GM12878 (cell line): ENCODE data around the gene ANKRD13D. TPM values are rescaled to one million over a fixed set of nuclear protein-coding genes. Genes with fewer than 3 reads are reported as not detected.

ENCODE experiments used
- E4F1 ChIP-seq: fragments of 450-650 bp; IDR thresholded peaks from 2 replicates; pipeline ENCODE4 v1.6.1; 2018; ENCODE audit warnings: borderline replicate concordance, mild to moderate bottlenecking; ENCODE audit not compliant: partially characterized antibody
- EED ChIP-seq: sonication (generic); IDR thresholded peaks from 2 replicates; pipeline ENCODE4 v1.6.1; 2016; ENCODE audit warnings: antibody characterized with exemption, low read depth
- FOXK2 ChIP-seq: fragments of 450-650 bp; IDR thresholded peaks from 2 replicates; pipeline ENCODE4 v1.6.1; 2017; ENCODE audit warnings: mild to moderate bottlenecking, moderate library complexity
- GABPA ChIP-seq: IDR thresholded peaks from 2 replicates; pipeline ENCODE4 v1.6.1; 2014; ENCODE audit warnings: antibody characterized with exemption, low read depth, mild to moderate bottlenecking, inconsistent platforms
- HCFC1 ChIP-seq: fragments of 150-350 bp; IDR thresholded peaks from 2 replicates; pipeline ENCODE4 v1.6.1; 2014; ENCODE audit warnings: low read length
- HDGF ChIP-seq: fragments of 450-650 bp; IDR thresholded peaks from 2 replicates; pipeline ENCODE4 v1.6.1; 2016; ENCODE audit warnings: antibody characterized with exemption
- IKZF1 ChIP-seq: fragments of 450-650 bp; conservative IDR thresholded peaks from 2 replicates; pipeline ENCODE4 v1.6.1; 2017; ENCODE audit warnings: antibody characterized with exemption, mild to moderate bottlenecking
- IRF5 ChIP-seq: fragments of 450-650 bp; IDR thresholded peaks from 2 replicates; pipeline ENCODE4 v1.6.1; 2017; ENCODE audit warnings: borderline replicate concordance
- KAT2A ChIP-seq: conservative IDR thresholded peaks from 2 replicates; pipeline ENCODE4 v1.6.1; 2011; ENCODE audit warnings: low read depth, low read length; ENCODE audit not compliant: control insufficient read depth
- KLF5 ChIP-seq: fragments of 450-650 bp; IDR thresholded peaks from 2 replicates; pipeline ENCODE4 v1.6.1; 2014; ENCODE audit warnings: mild to moderate bottlenecking; ENCODE audit not compliant: partially characterized antibody
- NFYB ChIP-seq: IDR thresholded peaks from 2 replicates; pipeline ENCODE4 v1.6.1; 2011; ENCODE audit warnings: low read depth, mild to moderate bottlenecking, low read length, improper control_type of control experiment, moderate library complexity; ENCODE audit not compliant: insufficient read depth
- PML ChIP-seq: IDR thresholded peaks from 2 replicates; pipeline ENCODE4 v1.6.1; 2012; ENCODE audit warnings: low read length, inconsistent platforms
- POLR2AphosphoS5 ChIP-seq: IDR thresholded peaks from 2 replicates; pipeline ENCODE4 v1.6.1; 2011; ENCODE audit warnings: mild to moderate bottlenecking, low read length, inconsistent platforms
- SIN3A ChIP-seq: IDR thresholded peaks from 2 replicates; pipeline ENCODE4 v1.6.1; 2012; ENCODE audit warnings: low read depth, low read length, improper control_type of control experiment
- TCF12 ChIP-seq: IDR thresholded peaks from 2 replicates; pipeline ENCODE4 v1.6.1; 2011; ENCODE audit warnings: low read depth, mild to moderate bottlenecking, low read length
- ZBTB33 ChIP-seq: fragments of 450-650 bp; IDR thresholded peaks from 2 replicates; pipeline ENCODE4 v1.6.1; 2017; ENCODE audit warnings: mild to moderate bottlenecking
- ZZZ3 ChIP-seq: IDR thresholded peaks from 2 replicates; pipeline ENCODE4 v1.6.1; 2011; ENCODE audit warnings: low read depth; ENCODE audit not compliant: control insufficient read depth, insufficient read length
- polyA plus RNA-seq, 11 experiments: library from polyadenylated mRNA; depleted of rRNA in 4 of 11; unstranded in 6 of 11; stranded (reverse) in 5 of 11; fragments of >200 nt; fragmentation: Nextera tagmentation in 4 of 11; fragmentation: Illumina TruSeq in 1 of 11; extraction: Ambion mirVana in 4 of 11; extraction: Trizol in 1 of 11; gene quantifications; 1 replicate in 1 of 11; 2 replicates in 10 of 11; pipeline versions ENCODE4 v1.2.1 to v1.2.3, GENCODE V29; 2011 to 2016; ENCODE audit warnings: inconsistent platforms in 2 of 11, missing spikeins in 2 of 11, low read depth in 1 of 11
- total RNA-seq, 4 experiments: library from RNA; depleted of rRNA in 3 of 4; stranded (reverse); fragments of >200 nt in 3 of 4; fragmentation: Illumina TruSeq in 1 of 4; extraction: Trizol in 1 of 4; gene quantifications; 2 replicates each; pipeline versions ENCODE4 v1.2.1 to v1.2.3, GENCODE V29; 2013 to 2021
- TF ChIP-seq, protein P1 (sequence below): fragments of 450-650 bp; IDR thresholded peaks from 2 replicates; pipeline ENCODE4 v1.6.1; 2016; ENCODE audit warnings: mild to moderate bottlenecking, moderate library complexity, borderline replicate concordance
- TF ChIP-seq, protein P2 (sequence below): IDR thresholded peaks from 2 replicates; pipeline ENCODE4 v1.6.1; 2012; ENCODE audit warnings: low read length, inconsistent platforms

ANKRD13D gene
- total and polyA plus RNA-seq, 10 of the 15 experiments (the other 5 are each of a cell fraction or from before 2014, with no cell fraction given): 2.0 to 56.2 (median 21.4) TPM

DNA sequence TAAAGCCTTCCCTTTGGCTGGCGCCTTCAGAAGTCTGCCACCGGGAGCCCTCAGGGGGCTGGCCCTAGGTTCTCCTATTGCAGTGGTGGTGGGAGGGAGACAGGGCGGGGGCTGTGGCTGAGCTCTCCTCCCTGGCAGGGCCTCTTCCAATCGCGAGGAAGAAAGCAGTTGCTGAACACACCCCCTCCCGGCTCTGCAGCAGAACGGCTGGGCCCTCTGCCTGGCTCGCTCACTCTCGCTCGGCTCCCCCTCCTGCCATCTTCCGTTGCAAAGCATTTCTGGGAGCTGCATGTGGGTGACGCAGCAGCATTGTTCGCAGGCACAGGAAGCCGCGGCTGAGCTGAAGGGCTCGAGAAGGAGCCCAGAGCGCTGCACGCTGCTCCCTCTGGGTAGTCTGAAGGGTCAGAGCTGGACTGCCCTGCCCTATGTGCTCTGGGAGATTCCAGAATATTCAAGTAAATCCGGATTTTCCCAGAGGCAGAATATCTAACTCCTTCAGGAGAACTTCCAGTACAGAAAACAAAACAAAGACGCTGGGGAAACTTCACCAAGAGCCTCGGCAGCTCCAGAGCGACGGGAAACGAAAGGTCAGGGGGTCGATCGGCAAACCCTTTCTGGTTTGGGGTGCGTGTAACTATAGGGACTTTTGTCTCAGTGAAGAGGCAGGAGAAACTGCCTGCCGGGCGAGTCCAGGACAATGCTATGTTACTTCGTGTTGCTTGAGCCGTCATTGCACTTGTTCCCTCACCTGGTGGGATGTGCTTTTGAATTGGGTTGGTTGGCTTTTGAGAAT is 49.1 kb upstream of the ANKRD13D start (continued):
- TF ChIP-seq E4F1 (peak; percentile 16), TCF12 (peak; percentile 48; the same call in 1 of the 2 replicates), HCFC1 (peak; percentile 54), POLR2AphosphoS5 (peak; percentile 98), SIN3A (peak; percentile 95), KLF5 (peak; percentile 22), EED (peak; percentile 48), NFYB (peak; percentile 74; the same call in 1 of the 2 replicates), PML (peak; percentile 92), IKZF1 (peak; percentile 61; the same call in 1 of the 2 replicates), ZBTB33 (no peak), FOXK2 (no peak), KAT2A (no peak), GABPA (0 out of 2 replicates have a peak, but pooled peaks have one; percentile 19), HDGF (peak; percentile 91), ZZZ3 (no peak), IRF5 (no peak)
- TF ChIP-seq, protein P1, sequence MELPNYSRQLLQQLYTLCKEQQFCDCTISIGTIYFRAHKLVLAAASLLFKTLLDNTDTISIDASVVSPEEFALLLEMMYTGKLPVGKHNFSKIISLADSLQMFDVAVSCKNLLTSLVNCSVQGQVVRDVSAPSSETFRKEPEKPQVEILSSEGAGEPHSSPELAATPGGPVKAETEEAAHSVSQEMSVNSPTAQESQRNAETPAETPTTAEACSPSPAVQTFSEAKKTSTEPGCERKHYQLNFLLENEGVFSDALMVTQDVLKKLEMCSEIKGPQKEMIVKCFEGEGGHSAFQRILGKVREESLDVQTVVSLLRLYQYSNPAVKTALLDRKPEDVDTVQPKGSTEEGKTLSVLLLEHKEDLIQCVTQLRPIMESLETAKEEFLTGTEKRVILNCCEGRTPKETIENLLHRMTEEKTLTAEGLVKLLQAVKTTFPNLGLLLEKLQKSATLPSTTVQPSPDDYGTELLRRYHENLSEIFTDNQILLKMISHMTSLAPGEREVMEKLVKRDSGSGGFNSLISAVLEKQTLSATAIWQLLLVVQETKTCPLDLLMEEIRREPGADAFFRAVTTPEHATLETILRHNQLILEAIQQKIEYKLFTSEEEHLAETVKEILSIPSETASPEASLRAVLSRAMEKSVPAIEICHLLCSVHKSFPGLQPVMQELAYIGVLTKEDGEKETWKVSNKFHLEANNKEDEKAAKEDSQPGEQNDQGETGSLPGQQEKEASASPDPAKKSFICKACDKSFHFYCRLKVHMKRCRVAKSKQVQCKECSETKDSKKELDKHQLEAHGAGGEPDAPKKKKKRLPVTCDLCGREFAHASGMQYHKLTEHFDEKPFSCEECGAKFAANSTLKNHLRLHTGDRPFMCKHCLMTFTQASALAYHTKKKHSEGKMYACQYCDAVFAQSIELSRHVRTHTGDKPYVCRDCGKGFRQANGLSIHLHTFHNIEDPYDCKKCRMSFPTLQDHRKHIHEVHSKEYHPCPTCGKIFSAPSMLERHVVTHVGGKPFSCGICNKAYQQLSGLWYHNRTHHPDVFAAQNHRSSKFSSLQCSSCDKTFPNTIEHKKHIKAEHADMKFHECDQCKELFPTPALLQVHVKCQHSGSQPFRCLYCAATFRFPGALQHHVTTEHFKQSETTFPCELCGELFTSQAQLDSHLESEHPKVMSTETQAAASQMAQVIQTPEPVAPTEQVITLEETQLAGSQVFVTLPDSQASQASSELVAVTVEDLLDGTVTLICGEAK: no peak
- TF ChIP-seq, protein P2, sequence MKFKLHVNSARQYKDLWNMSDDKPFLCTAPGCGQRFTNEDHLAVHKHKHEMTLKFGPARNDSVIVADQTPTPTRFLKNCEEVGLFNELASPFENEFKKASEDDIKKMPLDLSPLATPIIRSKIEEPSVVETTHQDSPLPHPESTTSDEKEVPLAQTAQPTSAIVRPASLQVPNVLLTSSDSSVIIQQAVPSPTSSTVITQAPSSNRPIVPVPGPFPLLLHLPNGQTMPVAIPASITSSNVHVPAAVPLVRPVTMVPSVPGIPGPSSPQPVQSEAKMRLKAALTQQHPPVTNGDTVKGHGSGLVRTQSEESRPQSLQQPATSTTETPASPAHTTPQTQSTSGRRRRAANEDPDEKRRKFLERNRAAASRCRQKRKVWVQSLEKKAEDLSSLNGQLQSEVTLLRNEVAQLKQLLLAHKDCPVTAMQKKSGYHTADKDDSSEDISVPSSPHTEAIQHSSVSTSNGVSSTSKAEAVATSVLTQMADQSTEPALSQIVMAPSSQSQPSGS: 0 out of 2 replicates have a peak, but pooled peaks have one; percentile 16
